Eye (tissue), 1 donor: ENCODE results near the gene WDR38.

Experiments used
- DNase-seq: peaks from one replicate; pipeline ENCODE4 v3.0.0-alpha.2; 2015

The WDR38 gene, protein sequence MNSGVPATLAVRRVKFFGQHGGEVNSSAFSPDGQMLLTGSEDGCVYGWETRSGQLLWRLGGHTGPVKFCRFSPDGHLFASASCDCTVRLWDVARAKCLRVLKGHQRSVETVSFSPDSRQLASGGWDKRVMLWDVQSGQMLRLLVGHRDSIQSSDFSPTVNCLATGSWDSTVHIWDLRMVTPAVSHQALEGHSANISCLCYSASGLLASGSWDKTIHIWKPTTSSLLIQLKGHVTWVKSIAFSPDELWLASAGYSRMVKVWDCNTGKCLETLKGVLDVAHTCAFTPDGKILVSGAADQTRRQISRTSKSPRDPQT

DNA sequence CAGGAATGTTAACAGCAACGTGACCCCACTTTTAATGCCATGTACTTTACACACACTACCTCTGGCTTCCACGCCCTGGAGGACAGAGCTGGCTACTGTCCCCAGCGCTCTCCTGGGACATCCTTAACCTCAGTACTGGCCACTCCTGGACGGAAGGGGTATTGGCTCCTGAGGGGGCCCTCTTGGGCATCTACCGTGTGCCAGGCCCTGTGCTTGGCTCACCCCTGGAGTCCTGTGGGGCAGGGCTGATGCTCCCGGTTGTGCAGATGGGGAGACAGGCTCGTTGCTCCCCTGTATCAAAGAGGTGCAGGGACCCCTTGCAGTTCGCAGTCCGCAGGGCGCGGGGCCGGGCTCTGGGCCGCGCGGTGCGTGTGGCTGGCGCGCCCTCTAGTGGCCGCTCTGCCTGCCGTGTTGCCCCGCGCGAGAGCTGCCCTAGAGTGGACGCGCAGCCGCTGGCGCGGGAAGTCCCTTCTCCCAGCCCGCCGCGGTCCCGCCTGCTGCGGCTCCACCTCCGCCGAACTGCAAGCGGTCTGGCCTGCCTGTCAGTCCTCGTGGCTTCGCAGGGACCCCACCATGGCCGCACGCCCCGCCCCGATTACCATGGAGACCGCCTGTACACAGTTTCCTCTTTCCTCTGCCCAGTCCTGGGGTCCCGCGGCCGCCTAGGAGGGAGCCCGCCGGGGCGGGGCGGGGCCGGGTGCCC lies at the start of gene WDR38:
Gene WDR38, plus strand, starts transcription at position 632 of the 703 bp plus-strand sequence. CDS start 72 bp downstream, outside the sequence.
- peak; percentile 91 for DNase-seq

DNA sequence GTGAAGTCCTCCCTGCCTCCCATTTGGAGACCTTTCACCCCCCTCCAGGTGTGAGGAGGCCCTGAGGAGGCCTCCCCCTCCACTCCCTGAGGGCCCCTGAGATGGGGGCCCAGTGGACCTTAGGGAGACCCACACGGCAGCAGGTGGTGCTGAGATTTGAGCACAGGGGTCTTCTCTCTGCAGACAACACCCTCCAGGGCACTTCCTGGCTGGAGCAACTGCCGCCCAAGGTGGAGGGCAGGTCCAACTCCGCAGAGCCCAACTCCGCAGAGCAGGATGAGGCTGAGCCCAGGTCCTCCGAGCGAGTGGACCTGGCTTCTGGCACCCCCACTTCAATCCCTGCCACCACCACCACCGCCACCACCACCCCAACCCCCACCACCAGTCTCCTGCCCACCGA lies 49.3 kb upstream of the WDR38 start:
- no peak for DNase-seq

DNA sequence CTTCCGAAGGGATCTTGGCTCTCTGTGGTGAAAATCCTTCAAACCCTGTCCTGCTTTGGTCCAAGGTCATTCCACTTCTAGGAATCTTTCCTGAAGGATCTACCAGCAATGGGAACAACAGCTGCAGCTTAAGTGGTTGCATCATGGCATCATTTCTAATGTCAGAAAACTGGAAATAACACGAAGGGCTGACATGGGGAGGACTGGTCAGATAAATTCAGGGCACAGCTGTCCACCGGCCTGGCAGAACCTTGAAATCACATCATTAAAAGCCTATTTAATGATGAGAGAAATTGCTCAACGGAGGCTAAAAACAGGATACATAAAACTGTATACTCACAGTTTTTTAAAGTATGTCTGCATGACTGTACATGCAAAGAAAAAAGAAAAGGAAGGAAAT lies 48.1 kb upstream of the WDR38 start:
- DNase-seq = peak; percentile 41

DNA sequence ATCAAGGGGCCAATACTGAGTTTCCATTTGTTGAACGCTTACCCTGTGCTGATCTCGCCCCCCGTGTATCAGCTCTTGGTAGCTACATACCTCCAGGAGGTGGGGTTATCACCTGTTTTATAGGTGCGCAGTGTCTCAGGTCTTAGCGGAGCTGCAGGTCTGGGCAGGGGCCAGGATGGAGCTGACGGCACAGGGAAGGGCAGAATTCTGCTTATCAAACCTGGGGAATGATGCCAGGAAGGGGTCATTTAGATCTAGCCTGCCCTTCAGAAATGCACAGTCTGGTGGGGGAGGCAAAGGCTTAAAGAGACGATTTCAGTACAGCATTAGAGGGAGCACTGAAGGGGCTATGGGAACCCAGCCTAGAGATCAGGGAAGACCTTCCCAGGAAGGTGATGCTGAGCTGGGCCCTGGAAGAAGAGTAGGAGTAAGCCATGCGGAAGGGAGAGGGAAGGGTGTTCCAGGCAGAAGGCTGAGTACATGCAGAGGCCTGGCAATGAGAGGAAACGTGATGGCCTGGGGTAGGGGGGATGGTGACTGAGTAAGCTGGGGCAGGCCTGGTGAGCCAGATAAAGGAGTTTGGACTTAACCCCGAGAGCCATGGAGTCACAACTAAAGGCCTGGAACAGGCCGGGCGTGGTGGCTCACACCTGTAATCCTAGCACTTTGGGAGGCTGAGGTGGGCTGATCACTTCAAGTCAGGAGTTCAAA lies 44.9 kb upstream of the WDR38 start:
- no peak for DNase-seq

DNA sequence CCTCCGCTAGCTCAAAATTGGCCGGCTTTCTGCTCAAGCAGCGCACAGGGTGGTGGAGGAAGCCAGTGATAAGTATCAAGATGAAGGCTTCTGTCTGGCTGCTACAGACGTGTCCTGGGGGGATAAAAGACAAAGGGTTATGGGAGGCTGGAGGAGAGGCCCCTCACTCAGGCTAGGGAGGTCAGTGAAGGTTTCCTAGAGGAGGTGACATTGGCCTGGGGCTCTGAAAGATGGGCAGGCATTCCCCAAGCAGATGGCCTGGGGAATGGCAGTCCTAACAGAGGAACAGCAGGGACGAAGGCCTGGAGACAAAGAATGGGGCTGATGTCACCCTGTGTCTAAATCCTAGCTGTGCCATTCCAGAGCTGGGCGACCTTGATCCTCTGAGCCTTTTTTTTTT lies 44.0 kb upstream of the WDR38 start:
- no peak for DNase-seq

DNA sequence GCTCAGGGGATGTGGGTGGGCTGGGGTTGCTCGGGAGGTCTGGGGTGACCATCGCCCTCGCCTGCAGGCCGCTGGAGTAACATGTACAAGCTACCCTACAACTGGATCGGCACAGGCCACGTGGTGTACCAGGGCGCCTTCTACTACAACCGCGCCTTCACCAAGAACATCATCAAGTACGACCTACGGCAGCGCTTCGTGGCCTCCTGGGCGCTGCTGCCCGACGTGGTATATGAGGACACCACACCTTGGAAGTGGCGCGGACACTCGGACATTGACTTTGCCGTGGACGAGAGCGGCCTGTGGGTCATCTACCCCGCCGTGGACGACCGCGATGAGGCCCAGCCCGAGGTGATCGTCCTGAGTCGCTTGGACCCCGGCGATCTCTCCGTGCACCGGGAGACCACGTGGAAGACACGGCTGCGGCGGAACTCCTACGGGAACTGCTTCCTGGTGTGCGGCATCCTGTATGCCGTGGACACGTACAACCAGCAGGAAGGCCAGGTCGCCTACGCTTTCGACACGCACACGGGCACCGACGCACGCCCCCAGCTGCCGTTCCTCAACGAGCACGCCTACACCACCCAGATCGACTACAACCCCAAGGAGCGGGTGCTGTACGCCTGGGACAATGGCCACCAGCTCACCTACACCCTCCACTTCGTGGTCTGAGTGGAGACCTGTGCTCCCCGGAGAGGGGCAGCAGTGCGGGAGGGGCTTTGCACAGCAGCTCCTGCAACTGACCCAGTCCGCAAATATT lies 43.3 kb upstream of the WDR38 start:
- no peak for DNase-seq

DNA sequence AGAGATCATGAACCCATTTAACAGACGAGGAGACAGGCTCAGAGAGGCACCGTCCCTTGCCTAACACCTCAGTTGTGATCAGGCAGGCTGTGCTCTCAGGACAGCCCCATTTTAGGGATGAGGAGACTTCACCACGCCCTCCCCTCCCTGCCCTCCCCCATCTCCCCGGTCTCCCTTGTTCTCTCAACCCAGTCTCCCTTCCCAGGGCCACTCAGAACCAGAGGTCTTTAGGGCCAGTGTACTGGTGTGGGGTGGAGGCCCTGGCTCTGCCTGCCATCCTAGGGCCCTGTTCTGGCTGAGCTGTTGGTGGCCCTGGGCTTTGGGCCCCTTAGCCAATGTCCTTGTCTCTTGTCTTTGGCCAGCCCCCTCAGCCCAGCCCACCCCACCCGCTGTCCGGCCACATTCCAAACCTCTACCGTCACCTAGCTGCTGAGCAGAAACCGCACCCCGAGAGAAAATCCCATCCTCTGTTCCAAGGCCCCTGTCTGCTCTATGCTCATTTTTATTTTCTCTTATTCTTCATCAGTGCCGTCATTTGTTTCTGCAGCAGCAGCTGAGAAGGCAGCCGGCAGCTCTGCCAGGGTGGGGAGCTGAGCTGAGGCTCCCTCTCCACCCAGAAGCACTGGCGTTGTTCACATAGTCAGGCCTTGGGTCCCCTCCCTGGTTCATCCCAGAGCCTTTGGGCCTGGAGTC lies 42.5 kb upstream of the WDR38 start:
- peak; percentile 78 for DNase-seq

DNA sequence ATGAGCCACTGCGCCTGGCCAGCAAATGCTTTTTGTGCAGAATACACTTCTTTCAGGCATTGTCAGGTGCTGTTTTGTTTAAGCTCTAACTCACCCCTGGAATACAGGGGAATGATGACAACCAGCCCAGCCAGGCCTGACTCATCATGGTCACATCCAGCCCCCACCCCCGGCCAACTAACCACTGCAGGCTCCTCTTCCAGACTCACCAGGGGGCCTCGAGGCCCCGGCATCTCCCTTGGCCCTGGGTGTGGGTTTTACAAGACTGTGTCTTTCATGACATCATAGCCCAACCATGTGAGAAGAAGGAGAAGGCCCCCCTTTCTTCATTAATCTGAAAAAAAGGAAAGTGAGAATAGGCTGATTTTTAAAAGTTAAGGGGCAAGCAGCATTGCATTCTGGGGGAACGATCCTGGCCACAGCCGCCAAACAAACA lies 40.8 kb upstream of the WDR38 start:
- DNase-seq = peak; percentile 67

DNA sequence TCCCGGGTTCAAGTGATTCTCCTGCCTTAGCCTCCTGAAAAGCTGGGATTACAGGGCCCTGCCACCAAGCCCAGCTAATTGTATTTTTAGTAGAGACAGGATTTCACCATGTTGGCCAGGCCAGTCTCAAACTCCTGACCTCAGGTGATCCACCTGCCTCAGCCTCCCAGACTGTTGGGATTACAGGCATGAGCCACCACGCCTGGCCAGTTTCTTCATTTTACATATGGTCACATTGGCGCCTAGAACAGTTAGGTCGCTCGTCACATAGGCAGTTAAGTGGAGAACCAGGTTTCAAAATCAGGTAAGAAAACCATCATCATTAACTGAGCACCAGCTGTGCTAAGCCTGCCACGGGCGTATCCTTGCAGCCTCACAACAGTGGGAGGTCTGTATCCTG lies 40.2 kb upstream of the WDR38 start:
- no peak for DNase-seq

DNA sequence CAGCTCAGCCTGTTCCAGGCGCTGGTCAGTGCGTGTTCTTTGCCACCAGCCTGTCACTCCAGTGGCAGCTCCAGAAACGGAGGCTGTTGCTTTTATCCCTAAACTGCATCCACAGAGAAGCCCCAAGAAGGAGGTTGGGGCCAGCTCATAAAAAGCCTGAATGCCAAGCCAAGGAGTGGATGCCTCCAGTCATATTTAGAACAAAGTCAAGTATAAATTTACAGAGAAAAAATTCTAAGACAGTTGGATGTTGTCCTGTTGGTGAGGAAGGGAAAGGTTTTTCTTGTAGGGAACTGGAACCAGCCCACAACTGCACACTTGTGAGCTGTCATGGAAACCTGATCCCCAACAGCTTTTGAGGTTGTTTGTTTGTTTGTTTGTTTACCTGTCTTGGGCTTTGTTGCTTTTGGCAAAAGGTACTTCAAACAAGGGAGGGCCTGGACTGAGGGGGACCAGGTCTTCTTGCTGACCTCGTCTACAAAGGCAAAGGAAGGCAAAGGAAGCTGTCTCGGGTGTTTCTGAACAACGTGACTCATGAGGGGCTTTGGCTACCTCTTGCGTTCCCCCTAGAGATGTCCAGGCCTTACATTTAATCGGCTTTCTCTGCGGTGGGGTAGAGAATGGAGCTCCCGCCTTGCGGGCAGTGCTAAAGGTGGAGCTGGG lies 39.6 kb upstream of the WDR38 start:
- DNase-seq = no peak

DNA sequence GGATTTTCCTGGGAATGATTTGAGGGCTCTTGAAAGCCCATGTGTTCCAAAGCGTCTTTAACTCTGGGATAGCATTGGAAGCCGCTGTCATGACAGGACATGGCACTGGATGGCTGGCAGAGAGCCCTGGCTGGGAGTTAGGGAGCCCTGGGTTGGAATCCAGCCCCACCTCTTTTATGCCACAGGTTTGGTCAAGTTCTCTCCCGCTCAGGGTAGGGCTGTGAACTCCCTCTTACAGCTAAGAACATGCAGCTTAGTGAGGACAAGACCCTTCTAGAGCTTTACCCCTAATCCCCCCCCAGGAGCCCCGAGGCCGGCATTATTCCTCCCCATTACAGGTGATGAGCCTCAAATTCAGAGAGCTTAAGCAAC lies 39.1 kb upstream of the WDR38 start:
- no peak for DNase-seq

DNA sequence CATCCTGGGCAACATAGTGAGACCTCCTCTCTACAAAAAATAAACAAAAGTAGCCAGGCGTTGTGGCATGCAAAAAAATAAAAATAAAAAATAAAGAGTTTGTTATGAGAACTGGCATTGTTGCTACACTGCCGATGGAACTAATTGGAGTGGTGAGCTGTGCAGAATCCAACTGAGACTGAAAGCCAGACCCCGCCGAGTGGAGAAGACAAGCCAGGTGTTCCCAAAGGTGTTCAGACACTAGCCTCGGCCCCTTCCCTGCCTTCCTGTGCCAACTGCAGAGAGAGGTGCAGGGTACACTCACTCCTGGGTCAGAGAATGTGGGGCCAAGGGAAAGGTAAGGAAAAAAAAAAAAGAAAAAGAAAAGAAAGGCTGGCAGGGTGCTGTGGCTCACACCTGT lies 37.7 kb upstream of the WDR38 start:
- DNase-seq = no peak

DNA sequence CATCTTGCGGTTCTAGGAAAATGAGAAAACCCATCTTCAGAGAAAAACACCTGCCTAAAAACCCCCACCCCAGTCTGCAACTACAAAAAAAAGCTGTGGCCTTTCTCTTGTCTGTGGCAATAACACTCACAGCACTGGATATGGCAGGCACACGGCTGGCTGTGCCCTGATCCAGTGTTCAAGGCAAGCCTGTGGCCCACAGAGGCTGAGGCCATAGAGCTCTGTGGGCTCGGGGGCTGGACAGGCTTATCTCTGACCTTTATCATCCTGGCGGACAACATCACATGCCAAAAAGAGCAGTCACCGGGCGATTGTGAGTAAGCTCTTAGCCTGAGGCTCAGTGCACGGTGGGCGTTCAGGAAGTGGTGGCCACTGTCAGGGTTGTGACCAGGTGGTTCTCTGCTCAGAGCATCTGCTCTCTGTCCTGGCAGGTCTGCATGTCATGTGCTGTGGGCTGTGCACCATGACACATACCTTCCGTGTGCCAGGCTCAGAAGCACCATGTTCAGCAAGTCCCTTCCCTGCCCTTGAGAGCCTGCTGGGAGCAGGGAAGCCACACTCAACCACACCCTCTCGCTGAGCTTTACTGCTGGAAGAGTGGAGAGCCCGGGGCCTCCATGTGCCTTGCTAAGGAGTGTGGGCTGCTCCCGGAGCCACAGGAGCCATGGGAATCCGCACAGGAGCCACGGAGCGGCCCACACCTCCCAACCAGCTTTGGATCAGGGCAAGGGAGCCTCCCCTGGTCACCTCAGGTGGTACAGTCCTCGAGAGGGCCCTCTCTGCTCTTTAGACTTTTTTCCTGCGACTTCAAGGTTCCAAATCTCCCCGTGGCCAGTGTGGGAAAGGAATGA lies 34.6 kb upstream of the WDR38 start:
- no peak for DNase-seq

DNA sequence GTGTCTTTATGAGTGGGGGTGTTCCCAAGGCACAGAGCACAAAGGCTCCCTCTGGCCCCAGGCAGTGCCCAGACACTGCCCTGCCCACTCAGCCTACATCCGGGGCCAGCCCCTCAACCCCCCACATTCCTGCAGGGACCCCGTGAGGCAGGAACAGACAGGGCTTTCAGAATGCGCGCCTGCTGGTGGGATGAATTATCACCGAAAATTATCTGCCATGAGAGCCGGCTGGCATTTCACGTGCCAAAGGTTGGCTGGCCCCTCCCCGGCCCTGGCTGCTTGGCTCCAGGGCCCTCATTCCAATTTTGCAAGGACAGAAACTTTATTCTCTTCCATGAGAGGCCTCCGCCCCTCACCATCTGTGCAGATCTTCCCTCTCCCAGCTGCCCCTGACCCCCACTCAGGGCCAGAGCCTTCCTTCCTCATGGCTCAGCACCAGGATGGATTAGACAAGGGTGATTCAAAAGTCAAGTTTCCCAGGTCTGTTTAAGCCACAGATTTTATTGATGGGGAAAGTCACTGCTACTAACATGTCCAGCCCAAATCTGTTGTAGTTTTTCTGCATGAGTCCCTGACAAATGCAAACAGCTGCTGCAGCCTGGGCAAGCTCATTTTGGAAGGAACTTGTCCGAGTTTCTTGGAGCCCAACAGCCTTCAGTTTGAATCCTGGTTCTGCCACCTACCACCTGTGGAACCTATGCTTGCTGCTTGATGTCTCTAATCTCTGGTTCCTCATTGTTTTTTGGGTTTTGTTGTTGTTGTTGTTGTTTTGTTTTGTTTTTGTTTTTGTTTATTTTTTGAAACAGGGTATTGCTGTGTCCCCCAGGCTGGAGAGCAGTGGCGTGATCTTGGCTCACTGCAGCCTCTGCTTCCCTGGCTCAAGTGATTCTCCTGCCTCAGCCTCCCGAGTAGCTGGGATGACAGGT lies 32.3 kb upstream of the WDR38 start:
- DNase-seq = peak; percentile 31

DNA sequence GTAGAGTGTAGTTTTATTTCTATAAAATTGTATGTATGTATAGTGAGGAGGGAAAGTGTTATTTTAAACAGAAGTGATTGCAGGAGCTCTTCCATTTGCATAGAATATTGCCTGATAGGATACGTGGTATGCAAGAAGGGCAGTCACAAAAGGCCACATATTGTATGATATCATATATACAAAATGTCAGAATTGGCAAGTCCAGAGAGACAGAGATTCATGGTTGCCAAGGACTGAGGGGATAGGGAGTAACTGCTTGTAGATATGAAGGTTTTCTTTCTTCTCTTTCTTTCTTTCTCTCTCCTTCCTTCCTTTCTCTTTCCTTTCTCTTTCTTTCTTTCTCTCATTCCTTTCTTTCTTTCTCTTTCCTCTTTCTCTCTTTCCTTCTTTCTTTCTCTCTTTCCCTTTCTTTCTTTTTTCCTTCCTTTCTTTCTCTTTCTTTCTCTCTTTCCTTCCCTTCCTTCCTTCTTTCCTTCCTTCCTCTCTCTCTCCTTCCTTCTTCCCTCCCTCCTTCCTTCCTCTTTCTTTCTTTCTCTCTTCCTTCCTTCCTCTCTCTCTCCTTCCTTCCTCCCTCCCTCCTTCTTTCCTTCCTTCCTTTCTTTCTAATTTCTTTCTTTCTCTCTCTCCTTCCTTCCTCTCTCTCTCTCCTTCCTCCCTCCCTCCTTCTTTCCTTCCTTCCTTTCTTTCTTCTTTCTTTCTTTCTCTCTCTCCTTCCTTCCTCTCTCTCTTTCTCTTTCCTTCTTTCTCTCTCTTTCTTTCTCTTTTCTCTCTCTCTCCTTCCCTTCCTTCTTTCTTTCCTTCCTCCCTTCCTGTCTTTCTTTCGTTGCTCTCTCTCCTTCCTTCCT lies 24.5 kb upstream of the WDR38 start:
- no peak for DNase-seq

DNA sequence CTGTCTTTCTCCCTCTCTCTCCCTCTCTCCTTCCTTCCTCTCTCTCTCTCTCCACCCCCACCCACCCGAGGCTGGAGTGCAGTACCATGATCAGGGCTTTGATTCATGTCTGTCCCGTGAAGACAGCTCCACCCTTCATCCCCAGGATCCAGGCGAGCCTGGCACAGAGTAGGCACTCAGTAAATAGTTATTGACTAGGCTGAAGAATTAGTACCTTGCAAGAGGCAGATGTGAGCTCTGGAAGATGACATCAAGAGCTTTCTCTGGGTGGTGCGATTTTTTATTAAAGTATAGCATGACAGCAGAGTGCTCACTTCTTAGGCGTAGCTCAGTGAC lies 24.0 kb upstream of the WDR38 start:
- no peak for DNase-seq

DNA sequence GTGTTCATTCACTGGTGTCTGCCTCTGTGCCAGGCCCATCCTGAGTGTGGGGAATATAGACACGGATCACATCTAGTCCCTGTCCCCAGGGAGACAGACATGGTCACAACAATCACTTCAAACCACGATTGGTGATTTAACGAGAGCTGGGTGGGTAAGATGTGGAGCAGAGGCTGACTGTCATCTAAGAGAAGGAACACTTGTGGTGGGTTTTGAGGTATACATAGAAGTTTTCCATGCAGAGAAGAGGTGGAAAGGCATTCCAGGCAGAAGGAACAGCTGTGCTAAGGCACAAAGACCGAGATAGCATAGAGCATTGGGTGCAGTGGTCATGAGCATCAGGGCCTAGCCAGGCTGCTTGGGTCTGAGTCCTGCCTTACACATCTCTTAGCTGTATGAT lies 22.7 kb upstream of the WDR38 start:
- DNase-seq = no peak

DNA sequence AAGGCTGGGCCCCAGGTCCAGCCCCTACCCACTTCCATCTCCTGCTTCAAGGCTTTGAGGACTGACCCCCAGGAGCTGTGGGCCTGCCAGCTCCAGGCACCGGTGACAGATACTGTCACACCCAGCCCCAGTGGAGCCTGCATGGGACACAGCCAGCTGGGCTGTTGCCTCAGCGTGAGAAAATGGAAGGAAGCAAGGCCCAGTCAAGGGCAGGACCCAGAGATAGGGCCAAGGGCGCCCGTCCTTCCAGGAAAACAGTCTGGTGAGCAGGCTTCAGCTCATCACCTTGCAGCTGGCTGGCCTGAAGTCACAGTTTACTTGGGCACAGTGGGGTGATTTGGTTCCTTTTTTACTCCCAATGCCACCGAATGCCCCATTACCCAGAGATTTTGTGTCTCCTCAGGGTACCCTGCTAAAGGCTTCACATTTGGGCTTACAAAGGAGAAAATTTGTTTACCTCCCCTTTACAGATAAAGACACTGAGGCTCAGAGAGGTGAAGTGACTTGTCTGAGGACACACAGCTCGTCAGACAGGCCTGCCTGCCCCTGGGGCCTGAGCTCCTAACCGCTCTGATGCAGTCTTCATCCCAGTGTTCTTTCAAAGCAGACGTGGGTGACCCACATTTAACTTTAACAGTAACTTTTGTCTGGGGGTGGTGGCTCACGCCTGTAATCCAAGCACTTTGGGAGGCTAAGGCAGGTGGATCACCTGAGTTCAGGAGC lies 21.5 kb upstream of the WDR38 start:
- no peak for DNase-seq
